ENCODE measurements around the gene MAGEA12.
"Not testable (repeated sequence)": the region's sequence is repeated elsewhere in the genome, so short reads cannot be mapped to it uniquely, and the experiment has no call there.

MAGEA12 gene

GRCh38 chrX:152733261-152733975, at the start of gene MAGEA12, which contains the start of gene CSAG1:
Gene MAGEA12 (plus strand): TSS chrX:152733757. CDS start chrX:152736162, 2,405 bp downstream.
Gene CSAG1 (minus strand): TSS chrX:152733721. CDS start chrX:152732460, 1,261 bp downstream.
- no peak for DNase-seq (ENCODE audit: low read depth in 3 of 3, low spot score in 1 of 3)

GRCh38 chrX:152697952-152698931, 35.3 kb upstream of the MAGEA12 start, which contains the start of gene MAGEA3:
Gene MAGEA3 (plus strand): TSS chrX:152698794. CDS start chrX:152700833, 2,039 bp downstream.
- not testable (repeated sequence) for DNase-seq (ENCODE audit: low read depth in 3 of 3, low spot score in 1 of 3)

- not testable (repeated sequence) for DNase-seq (ENCODE audit: low read depth in 3 of 3, low spot score in 1 of 3)
These were observed 33.2 kb upstream of the MAGEA12 start for GRCh38 chrX:152700390-152700789.

DNA sequence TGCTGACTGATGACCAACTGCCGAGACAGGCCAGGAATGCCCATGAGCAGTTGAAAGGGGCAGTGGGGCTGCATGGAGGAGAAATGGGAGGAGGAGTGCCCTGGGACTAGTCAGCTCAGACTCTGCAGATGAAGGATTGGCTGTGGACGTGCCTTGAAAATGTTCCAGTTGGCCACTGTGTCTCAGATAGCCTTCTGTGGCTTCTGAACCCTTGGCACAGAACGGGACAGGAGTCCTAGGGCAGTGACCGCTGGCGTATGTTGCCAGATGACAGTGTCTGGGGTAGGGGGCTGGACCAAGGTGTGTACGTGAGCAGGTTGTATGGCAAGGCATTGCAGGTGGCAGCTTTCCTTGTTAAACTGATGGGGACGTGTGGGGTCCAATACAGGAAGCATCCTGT, 27.1 kb upstream of the MAGEA12 start:
- DNase-seq (ENCODE audit: low read depth in 3 of 3, low spot score in 1 of 3) = not testable (repeated sequence)

DNA sequence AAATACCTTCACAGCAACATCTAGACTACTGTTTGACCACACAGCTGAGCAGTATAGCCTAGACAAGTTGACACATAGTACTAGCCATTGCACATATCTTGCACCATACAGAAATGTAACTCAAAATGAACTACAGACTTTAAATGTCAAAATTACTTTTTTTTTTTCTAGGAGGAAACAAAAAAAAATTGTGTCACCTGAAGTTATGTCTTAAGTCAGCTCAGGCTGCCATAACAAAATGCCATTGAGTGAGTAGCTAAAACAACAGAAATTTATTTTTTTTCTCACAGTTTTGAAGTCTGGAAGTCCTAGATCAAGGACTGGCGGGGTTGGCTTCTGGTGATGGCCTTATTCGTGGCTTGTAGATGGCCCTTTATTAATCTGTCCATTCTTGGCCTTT, 24.4 kb upstream of the MAGEA12 start, which contains the start of gene CSAG2:
Gene CSAG2 (minus strand): TSS at position 101 of the 400 bp plus-strand sequence. CDS start 161 bp downstream, outside the sequence.
- not testable (repeated sequence) for DNase-seq (ENCODE audit: low read depth in 3 of 3, low spot score in 1 of 3)

DNA sequence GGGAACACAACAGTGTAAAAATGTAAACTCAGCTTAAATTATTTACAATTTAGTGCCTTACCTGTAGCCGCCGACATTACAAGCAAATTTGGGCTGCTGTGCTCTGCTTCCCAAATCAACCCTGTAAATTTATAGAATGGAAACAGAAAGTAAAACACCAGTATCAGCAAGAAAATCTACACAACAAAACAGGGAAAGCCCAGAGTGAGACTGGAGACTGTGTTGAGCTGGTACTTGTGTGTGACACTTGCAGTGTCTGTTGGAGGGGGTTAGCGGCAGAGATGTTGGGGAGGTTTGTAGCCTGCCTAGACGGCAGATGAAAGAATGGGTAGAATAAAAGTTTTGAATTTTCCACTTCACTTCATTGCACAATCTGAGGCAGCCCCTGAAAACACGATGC, 20.4 kb upstream of the MAGEA12 start:
- not testable (repeated sequence) for DNase-seq (ENCODE audit: low read depth in 3 of 3, low spot score in 1 of 3)

DNA sequence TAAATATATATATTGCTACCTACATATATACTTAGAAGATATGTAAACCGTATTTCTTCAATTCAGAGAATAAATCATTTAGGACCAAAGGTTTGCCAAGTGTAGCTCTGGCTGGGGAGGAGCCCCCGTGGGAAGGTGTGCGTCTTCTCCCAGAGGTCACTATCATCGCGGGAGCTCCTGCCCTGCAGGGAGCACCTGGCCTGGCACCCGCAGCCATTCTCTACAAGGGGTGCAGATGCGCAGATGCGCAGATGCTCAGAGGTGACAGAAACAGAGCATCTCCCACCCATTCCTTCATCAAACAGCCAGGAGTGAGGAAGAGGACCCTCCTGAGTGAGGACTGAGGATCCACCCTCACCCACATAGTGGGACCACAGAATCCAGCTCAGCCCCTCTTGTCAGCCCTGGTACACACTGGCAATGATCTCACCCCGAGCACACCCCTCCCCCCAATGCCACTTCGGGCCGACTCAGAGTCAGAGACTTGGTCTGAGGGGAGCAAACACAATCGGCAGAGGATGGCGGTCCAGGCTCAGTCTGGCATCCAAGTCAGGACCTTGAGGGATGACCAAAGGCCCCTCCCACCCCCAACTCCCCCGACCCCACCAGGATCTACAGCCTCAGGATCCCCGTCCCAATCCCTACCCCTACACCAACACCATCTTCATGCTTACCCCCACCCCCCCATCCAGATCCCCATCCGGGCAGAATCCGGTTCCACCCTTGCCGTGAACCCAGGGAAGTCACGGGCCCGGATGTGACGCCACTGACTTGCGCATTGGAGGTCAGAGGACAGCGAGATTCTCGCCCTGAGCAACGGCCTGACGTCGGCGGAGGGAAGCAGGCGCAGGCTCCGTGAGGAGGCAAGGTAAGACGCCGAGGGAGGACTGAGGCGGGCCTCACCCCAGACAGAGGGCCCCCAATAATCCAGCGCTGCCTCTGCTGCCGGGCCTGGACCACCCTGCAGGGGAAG, 19.5 kb upstream of the MAGEA12 start, which contains the start of gene MAGEA2B:
Gene MAGEA2B (plus strand): TSS at position 814 of the 973 bp plus-strand sequence. CDS start 2,479 bp downstream, outside the sequence.
- DNase-seq (ENCODE audit: low read depth in 3 of 3, low spot score in 1 of 3) = not testable (repeated sequence)

GRCh38 chrX:152725409-152725808, 8.1 kb upstream of the MAGEA12 start:
- DNase-seq (ENCODE audit: low read depth in 3 of 3, low spot score in 1 of 3) = no peak

GRCh38 chrX:152734143-152734858, 744 bp downstream of the MAGEA12 start:
- DNase-seq (ENCODE audit: low read depth in 3 of 3, low spot score in 1 of 3) = not testable (repeated sequence)

- no peak for DNase-seq (ENCODE audit: low read depth in 3 of 3, low spot score in 1 of 3)
These were observed 1.5 kb downstream of the MAGEA12 start for GRCh38 chrX:152735101-152735500.

GRCh38 chrX:152735860-152736511, 2.4 kb downstream of the MAGEA12 start:
- no peak for DNase-seq (ENCODE audit: low read depth in 3 of 3, low spot score in 1 of 3)

DNA sequence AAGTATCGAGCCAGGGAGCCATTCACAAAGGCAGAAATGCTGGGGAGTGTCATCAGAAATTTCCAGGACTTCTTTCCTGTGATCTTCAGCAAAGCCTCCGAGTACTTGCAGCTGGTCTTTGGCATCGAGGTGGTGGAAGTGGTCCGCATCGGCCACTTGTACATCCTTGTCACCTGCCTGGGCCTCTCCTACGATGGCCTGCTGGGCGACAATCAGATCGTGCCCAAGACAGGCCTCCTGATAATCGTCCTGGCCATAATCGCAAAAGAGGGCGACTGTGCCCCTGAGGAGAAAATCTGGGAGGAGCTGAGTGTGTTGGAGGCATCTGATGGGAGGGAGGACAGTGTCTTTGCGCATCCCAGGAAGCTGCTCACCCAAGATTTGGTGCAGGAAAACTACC, 3.0 kb downstream of the MAGEA12 start:
- DNase-seq (ENCODE audit: low read depth in 3 of 3, low spot score in 1 of 3) = not testable (repeated sequence)

- no peak for DNase-seq (ENCODE audit: low read depth in 3 of 3, low spot score in 1 of 3)
These were observed 5.0 kb downstream of the MAGEA12 start for GRCh38 chrX:152738560-152738959.

GRCh38 chrX:152753686-152754650, 20.4 kb downstream of the MAGEA12 start, which contains the start of gene MAGEA2:
Gene MAGEA2 (minus strand): TSS chrX:152753842. CDS start chrX:152751363, 2,479 bp downstream.
- not testable (repeated sequence) for DNase-seq (ENCODE audit: low read depth in 3 of 3, low spot score in 1 of 3)

DNA sequence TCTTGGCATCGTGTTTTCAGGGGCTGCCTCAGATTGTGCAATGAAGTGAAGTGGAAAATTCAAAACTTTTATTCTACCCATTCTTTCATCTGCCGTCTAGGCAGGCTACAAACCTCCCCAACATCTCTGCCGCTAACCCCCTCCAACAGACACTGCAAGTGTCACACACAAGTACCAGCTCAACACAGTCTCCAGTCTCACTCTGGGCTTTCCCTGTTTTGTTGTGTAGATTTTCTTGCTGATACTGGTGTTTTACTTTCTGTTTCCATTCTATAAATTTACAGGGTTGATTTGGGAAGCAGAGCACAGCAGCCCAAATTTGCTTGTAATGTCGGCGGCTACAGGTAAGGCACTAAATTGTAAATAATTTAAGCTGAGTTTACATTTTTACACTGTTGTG, 21.3 kb downstream of the MAGEA12 start:
- DNase-seq (ENCODE audit: low read depth in 3 of 3, low spot score in 1 of 3) = not testable (repeated sequence)

DNA sequence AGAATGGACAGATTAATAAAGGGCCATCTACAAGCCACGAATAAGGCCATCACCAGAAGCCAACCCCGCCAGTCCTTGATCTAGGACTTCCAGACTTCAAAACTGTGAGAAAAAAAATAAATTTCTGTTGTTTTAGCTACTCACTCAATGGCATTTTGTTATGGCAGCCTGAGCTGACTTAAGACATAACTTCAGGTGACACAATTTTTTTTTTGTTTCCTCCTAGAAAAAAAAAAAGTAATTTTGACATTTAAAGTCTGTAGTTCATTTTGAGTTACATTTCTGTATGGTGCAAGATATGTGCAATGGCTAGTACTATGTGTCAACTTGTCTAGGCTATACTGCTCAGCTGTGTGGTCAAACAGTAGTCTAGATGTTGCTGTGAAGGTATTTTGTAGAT, 25.4 kb downstream of the MAGEA12 start, which contains the start of gene CSAG3:
Gene CSAG3 (plus strand): TSS at position 301 of the 400 bp plus-strand sequence.
- DNase-seq (ENCODE audit: low read depth in 3 of 3, low spot score in 1 of 3) = not testable (repeated sequence)

DNA sequence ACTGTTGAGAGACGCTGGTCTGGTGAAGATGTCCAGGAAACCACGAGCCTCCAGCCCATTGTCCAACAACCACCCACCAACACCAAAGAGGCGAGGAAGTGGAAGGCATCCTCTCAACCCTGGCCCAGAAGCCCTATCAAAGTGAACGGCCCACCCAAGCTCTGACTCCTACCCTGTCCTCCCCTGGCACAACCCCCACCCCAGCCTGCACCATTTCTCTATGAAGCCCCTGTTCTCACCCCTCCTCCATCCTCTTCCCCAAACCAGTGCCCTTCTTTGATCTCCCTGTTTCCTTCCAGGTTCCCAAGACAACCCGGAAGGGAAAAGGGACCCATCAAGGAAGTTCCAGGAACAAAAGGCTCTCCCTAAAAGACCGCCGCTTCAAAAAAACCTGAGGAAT, 26.0 kb downstream of the MAGEA12 start:
- DNase-seq (ENCODE audit: low read depth in 3 of 3, low spot score in 1 of 3) = not testable (repeated sequence)
